Anterior cingulate cortex (tissue), 58 donors: ENCODE measurements around the gene SPESP1.

Source experiments
- DNase-seq, 58 donors: peaks; one replicate each; lab custom pipeline; 2025; lab: John Stamatoyannopoulos, UW

Gene SPESP1

DNA sequence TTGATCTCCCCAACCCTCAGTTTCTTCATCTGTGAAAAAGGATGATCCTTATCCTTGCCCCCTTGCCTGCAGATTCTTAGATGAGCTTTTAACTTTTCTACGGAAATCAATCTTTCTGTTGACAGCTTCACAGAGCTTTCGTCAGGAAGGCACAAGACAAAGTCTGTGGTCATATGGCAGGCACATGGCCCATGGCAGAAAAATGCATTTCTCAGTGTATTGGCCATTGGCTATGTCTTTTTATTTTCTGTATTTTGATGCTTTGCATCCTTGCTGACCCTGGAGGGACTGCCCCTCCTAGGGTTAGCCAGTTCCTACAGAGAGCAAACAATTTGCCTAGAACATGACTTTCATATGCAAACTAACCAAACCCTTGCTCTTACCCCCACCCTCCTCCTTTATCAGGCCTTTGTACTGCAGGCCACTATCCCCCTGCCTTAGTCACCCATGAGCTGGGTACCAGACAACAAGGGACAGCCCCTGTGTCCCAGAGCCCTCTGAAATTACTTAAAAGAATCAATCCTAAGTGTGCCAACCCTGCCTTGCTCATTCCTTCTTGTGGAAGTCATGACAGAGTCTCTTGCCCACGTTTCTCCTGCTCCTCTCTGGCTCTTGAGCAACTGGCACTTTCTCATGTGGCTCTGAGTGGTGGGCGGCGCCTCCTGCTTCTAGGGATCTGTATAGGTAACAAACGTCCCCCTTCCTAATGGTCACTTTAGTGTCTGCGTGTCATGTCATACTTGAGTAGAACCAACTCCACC lies 60.1 kb downstream of the SPESP1 start:
- DNase-seq: peak in 8 of 58 donors; percentile 5 to 20 (median 8)

DNA sequence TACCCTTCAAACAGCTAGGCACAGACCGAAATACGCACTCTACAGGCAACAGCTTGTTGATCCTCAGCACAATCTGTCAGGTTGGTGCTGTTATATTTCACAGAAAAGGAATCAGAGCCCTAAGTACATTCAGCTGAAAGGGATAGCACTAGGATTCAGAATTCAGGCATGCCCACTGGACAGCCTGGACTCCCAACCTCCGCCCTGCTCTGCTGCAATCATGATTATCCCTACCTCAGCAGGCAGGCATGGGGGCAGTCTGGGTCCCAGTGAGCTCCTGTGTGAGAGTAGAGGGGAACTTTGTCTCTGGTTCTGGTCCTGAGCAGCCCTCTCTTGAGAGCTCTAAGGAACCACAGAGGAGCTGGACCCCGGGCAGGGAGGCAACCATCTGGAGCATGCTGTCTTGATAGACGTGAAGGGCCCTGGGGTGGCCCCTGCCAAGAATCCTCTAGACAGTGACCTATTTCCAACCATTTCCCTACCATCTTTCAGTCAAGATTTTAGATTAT lies 60.7 kb downstream of the SPESP1 start:
- DNase-seq: no peak

DNA sequence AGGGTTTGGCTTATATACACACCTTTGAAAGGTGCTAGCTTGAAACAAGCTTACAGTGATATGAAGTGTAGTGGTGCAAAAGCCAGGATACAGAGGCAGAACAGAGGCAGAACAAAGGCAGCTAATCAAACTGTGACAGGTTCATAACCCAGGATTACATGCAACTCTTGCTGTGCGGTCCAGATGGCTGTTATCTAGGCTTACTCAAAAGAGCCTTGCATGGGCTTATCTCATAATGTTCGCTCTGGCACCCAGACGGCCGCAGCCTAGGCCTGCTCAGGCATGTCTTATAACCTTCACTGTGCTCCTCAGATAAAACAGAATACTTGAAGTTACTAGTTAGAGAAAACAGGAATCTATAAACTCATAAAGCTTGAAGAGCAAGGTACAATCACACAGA lies 61.4 kb downstream of the SPESP1 start:
- DNase-seq: no peak

DNA sequence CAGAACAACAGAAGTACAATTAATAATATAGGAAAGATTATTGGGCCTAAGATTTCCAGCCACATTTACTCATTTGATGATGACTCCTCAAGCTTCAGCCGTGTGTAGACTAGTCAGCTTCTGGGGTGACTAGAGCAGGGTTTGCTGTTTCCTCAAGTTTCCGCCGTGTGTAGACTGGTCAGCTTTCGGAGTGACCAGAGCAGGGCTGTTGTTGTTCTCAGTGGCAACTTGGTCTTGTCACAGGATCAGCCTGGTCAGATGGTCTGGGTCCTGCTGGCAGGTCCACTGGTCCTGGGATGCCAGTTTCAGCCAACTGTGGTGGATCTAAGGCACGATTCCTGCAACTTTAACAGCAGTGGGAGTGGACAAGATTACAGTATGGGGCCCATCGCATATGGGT lies 62.4 kb downstream of the SPESP1 start:
- DNase-seq: no peak

DNA sequence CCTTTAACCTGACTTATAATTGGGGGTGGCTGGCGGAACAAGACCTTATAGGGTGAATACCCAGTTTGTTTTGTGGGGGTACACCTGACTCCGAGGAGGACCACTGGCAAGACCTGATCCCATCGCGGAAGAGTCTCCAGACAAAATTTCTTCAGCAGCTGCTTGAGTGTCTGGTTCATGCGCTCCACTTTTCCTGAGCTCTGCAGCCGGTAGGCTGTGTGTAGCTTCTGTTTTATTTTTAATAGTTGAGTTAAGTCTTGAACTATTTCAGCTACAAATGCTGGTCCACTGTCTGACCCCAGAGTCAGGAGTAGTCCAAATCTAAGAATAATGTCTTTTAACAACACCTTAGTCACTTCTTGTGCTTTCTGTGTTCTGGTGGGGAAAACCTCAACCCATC lies 63.0 kb downstream of the SPESP1 start:
- no peak for DNase-seq

DNA sequence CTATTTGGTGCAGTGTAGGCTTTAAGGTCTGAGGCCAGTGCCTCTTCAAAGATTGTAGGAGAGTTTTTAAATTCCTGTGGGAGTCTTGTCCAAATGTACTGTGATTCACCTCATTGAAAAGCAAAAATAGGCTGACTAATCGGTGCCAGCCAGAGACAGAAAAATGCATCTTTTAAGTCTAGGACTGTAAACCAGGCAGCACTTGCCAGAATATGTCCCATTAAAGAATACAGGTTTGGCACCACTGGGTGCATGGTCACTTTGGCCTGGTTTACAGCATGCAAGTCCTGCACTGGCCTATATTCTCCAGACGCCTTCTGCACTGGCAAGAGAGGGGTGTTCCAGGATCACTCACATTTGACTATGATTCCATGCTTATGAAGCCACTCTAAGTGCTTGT lies 63.8 kb downstream of the SPESP1 start:
- no peak for DNase-seq

DNA sequence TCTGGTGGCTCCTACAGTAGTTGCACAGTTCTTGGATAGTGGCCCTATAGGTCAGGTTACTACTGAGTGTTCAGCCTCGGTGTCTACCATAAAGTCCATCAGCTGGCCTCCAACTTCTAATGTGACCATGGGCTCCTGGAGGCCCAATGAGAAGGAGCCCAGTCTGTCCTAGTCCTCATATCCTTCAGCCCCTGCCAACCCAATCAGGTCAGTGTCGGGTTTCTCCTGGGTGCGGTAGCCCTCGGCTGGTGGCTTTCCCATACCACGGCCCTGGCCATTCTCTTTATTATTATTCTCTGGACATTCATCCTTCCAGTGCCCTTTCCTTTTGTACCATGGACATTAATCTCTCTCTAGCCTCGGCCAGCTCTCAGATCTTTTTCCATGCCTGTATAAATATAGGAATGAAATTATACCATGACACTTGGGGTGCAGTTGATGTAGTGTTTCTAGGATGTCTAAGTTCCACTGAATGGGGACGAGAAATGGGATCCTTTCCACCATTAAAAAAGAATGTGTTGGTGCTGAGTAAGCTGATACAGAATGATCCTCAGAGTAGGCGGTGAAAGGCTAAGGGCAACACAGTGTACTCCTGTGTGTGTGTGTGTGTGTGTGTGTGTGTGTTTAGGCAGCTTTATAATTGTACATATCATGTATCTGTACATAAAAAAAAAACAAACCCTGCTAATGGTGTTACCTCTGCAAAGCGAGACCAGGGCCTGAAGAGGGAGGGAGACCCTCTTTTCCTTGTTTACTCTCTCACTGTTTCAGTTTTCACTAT lies 64.8 kb downstream of the SPESP1 start:
- DNase-seq: no peak
